GM12878 (cell line): ENCODE results near the gene LRRC3.

Experiments
- POLR2A ChIP-seq: IDR thresholded peaks from 2 replicates; pipeline ENCODE4 v1.6.1; 2011; ENCODE audit warnings: low read depth, mild to moderate bottlenecking, low read length
- ZNF384 ChIP-seq: IDR thresholded peaks from 2 replicates; pipeline ENCODE4 v1.6.1; 2012; ENCODE audit warnings: low read depth, mild to moderate bottlenecking, low read length, improper control_type of control experiment, borderline replicate concordance
- TF ChIP-seq, protein P1 (sequence below): fragments of 450-650 bp; IDR thresholded peaks from 2 replicates; pipeline ENCODE4 v1.6.1; 2017; ENCODE audit warnings: mild to moderate bottlenecking, moderate library complexity

DNA sequence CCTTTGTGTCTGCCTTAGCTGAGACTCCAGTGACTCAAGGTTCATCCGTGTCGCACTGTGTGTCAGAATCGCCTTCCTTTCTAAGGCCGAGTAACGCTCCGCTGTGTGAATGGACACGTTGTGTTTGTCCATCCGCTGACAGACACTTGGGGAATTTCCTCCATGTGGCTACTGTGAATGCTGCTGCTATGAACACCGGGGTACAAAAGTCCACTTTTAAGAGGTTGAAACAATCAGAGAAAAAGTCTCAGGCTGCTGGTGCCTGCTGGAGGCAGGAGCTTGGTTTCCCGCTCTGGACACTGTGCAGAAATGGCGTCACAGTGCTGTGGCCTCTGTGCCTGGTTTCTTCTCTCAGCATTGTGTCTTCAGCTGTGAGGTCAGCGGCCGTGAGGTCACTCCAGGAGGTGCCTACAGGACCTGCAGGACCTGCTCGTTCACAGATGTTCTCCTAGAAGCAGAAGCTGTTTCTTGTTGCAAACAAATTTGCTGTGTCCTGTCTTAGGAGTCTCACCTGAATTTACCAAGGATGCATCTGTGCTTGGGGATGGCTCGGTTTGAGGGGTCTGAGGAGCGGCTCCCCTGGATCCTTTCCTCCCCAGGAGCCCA, 50.5 kb downstream of the LRRC3 start:
- TF ChIP-seq ZNF384: no peak
- TF ChIP-seq, protein P1, sequence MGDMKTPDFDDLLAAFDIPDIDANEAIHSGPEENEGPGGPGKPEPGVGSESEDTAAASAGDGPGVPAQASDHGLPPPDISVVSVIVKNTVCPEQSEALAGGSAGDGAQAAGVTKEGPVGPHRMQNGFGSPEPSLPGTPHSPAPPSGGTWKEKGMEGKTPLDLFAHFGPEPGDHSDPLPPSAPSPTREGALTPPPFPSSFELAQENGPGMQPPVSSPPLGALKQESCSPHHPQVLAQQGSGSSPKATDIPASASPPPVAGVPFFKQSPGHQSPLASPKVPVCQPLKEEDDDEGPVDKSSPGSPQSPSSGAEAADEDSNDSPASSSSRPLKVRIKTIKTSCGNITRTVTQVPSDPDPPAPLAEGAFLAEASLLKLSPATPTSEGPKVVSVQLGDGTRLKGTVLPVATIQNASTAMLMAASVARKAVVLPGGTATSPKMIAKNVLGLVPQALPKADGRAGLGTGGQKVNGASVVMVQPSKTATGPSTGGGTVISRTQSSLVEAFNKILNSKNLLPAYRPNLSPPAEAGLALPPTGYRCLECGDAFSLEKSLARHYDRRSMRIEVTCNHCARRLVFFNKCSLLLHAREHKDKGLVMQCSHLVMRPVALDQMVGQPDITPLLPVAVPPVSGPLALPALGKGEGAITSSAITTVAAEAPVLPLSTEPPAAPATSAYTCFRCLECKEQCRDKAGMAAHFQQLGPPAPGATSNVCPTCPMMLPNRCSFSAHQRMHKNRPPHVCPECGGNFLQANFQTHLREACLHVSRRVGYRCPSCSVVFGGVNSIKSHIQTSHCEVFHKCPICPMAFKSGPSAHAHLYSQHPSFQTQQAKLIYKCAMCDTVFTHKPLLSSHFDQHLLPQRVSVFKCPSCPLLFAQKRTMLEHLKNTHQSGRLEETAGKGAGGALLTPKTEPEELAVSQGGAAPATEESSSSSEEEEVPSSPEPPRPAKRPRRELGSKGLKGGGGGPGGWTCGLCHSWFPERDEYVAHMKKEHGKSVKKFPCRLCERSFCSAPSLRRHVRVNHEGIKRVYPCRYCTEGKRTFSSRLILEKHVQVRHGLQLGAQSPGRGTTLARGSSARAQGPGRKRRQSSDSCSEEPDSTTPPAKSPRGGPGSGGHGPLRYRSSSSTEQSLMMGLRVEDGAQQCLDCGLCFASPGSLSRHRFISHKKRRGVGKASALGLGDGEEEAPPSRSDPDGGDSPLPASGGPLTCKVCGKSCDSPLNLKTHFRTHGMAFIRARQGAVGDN: no peak
- TF ChIP-seq POLR2A: no peak
